AG09309 (cell line): Measurements from ENCODE around the gene MAPK8IP3.
A peak's percentile ranks its signal among the peaks of the same experiment; 100 is the strongest.
"Not testable (repeated sequence)": the region's sequence is repeated elsewhere in the genome, so short reads cannot be mapped to it uniquely, and the experiment has no call there.

Source experiments
- DNase-seq: peaks from one replicate; pipeline ENCODE4 v3.0.0-alpha.2; 2010; ENCODE audit warnings: low read depth
- H3K4me3 ChIP-seq: 2 replicates; pipeline ENCODE4 v1.5.1; 2011; ENCODE audit warnings: mild to moderate bottlenecking, low read depth, low read length, moderate library complexity; ENCODE audit not compliant: control insufficient read depth
- CTCF ChIP-seq: IDR thresholded peaks from 2 replicates; pipeline ENCODE4 v1.5.1; 2011; ENCODE audit warnings: mild to moderate bottlenecking, low read depth, low read length, inconsistent platforms; ENCODE audit not compliant: insufficient read depth, control insufficient read depth; ENCODE audit errors: missing control alignments

MAPK8IP3 gene

GRCh38 chr16:1715220-1715619, 9.2 kb downstream of the MAPK8IP3 start:
- TF ChIP-seq CTCF: no peak
- no peak overlapping the region for H3K4me3 ChIP-seq
- no peak for DNase-seq

GRCh38 chr16:1718236-1718635, 12.2 kb downstream of the MAPK8IP3 start:
- not testable (repeated sequence) for H3K4me3 ChIP-seq, DNase-seq

GRCh38 chr16:1719559-1720229, 13.7 kb downstream of the MAPK8IP3 start:
- not testable (repeated sequence) for DNase-seq, H3K4me3 ChIP-seq

GRCh38 chr16:1721372-1721771, 15.4 kb downstream of the MAPK8IP3 start:
- no peak for TF ChIP-seq CTCF
- no peak overlapping the region for H3K4me3 ChIP-seq
- DNase-seq: no peak

- TF ChIP-seq CTCF: peak; percentile 71
- DNase-seq: no peak
- no peak overlapping the region for H3K4me3 ChIP-seq
Measured at GRCh38 chr16:1723450-1724147, 17.6 kb downstream of the MAPK8IP3 start.

- no peak for TF ChIP-seq CTCF
- DNase-seq: no peak
Measured at GRCh38 chr16:1724491-1724890, 18.5 kb downstream of the MAPK8IP3 start.

GRCh38 chr16:1726661-1727502, 20.9 kb downstream of the MAPK8IP3 start:
- TF ChIP-seq CTCF: no peak
- no peak for DNase-seq
- H3K4me3 ChIP-seq: no peak overlapping the region

More at GRCh38 chr16:1724491-1724890, 18.5 kb downstream of the MAPK8IP3 start:
- H3K4me3 ChIP-seq: no peak overlapping the region
